ENCODE measurements around the gene AKR7A3.

DNA sequence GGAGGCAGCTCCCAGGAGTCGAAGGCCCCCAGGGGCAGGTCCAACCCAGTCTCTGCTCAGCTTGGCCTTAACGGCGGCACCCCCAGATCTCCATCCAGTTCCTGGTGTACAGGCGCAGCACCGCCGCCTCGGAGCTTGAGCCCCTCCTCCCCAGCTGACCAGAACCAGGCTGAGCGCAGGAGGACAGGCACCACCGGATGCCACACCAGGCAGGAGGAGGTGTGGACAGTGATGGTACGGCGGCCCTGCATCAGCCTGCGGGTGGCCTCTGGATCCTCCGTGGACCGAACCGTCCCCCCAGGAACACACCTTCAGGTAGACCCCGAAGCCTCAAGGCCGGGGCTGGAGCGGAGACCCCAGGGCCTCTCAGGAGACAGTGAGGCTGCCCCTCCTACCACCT lies 39.9 kb upstream of the AKR7A3 start:
- TF ChIP-seq POLR2A (IDR thresholded peaks at IDR 0.05) (no peak), CTCF (IDR thresholded peaks at IDR 0.05) (no peak), POLR2AphosphoS5 (IDR thresholded peaks at IDR 0.05) (no peak), EP300 (IDR thresholded peaks at IDR 0.05) (no peak)
